Measurements from ENCODE around the gene TENM3. TPM values are rescaled to one million over a fixed set of nuclear protein-coding genes. Genes with fewer than 3 reads are reported as not detected.

TENM3 gene
- total RNA-seq, 1 experiment from 2014 or later = not detected

DNA sequence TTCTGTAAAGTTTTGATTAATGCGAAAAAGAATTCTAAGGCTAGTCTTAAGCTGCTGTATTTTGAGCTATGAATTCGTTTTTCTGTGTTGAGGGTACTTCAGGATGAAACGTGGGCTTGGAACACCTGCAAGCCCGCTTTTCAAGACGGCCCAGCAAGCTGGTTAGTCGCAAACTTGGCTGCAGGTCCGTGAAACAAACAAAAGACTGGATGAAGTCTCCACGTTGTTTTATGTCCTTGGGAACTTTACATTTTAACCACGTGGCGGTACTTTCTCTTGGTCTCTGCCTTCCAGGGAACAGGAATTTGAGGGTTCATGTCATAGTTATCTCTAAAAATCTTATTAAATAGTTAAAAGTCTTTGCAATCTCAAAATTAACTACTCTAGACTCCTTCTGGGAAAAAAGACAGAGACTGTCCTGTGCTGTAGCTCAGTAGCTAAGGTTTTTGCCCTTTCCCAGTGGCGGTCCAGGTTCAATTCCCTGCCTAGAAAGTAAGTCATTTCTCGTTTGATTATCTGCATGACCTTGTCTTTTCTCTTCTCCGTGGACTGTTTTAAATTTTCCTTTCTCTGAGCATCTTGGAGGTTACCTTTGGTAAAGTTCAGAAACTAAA lies 21.0 kb downstream of the TENM3 start:
- Histone ChIP-seq H3K27me3 (ENCODE audit: insufficient read depth, low read depth) (peaks cover 16% of the 10 kb centered on the region), H3K9me3 (ENCODE audit: insufficient read depth, low read depth) (no peaks in the 10 kb centered on the region), H3F3A (ENCODE audit: insufficient read depth, low read depth) (no peaks in the 10 kb centered on the region), H4K20me1 (ENCODE audit: insufficient read depth) (no peaks in the 10 kb centered on the region), H3K4me1 (replicated peaks; ENCODE audit: insufficient read depth) (no peaks in the 10 kb centered on the region), H3K27ac (no peak overlapping the region), H3K36me3 (ENCODE audit: low read depth) (no peaks in the 10 kb centered on the region), H3K4me2 (no peak overlapping the region), H3K9me2 (ENCODE audit: insufficient read depth) (no peaks in the 10 kb centered on the region), H2AFZ (no peak overlapping the region), H3K4me3 (no peak overlapping the region), H3K79me2 (ENCODE audit: low read depth) (no peaks in the 10 kb centered on the region)
- TF ChIP-seq EZH2 (IDR thresholded peaks at IDR 0.05; ENCODE audit: low read depth) = no peak
- TF ChIP-seq, protein P1, sequence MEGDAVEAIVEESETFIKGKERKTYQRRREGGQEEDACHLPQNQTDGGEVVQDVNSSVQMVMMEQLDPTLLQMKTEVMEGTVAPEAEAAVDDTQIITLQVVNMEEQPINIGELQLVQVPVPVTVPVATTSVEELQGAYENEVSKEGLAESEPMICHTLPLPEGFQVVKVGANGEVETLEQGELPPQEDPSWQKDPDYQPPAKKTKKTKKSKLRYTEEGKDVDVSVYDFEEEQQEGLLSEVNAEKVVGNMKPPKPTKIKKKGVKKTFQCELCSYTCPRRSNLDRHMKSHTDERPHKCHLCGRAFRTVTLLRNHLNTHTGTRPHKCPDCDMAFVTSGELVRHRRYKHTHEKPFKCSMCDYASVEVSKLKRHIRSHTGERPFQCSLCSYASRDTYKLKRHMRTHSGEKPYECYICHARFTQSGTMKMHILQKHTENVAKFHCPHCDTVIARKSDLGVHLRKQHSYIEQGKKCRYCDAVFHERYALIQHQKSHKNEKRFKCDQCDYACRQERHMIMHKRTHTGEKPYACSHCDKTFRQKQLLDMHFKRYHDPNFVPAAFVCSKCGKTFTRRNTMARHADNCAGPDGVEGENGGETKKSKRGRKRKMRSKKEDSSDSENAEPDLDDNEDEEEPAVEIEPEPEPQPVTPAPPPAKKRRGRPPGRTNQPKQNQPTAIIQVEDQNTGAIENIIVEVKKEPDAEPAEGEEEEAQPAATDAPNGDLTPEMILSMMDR (conservative IDR thresholded peaks at IDR 0.05) = no peak
- intact Hi-C loops (cut with micrococcal nuclease; ENCODE audit: unreplicated experiment) = no loop called here
- no peak for DNase-seq
- POLR2A ChIA-PET (ENCODE audit: unreplicated experiment) = interaction anchor here (0.6 kb wide), 1 partner anchor 677 kb away, joined by 6 read pairs; no protein-coding TSS in a partner anchor
- no TSS peak for BruUV-seq (replicated peaks)
- CTCF ChIA-PET = no interaction called here

DNA sequence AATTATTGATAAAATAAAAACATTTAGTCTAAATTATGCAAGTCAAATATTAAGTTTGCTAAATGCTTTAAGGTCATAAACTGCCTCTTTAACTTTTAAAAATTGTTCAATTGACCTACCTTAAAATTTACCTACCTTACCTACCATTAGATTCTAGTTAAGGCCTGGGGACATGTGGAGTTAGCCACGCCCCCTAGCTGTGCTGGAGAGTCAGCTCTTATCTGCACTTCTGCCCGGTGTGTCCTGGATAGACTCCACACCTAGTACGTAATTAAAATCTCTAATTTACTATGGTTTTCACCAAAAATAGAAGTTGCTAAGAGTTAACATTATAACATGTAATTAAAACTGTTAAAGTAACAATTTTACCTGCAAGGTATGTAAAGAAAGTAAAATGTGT lies 22.7 kb downstream of the TENM3 start:
- no peaks in the 10 kb centered on the region for H3K9me2 ChIP-seq (ENCODE audit: insufficient read depth)
- H3K36me3 ChIP-seq (ENCODE audit: low read depth) = no peaks in the 10 kb centered on the region
- no peaks in the 10 kb centered on the region for H3K4me1 ChIP-seq (replicated peaks; ENCODE audit: insufficient read depth)
- CTCF ChIA-PET = no interaction called here
- POLR2A ChIA-PET (ENCODE audit: unreplicated experiment) = no interaction called here
- DNase-seq = no peak
- H4K20me1 ChIP-seq (ENCODE audit: insufficient read depth) = no peaks in the 10 kb centered on the region
- H3K27me3 ChIP-seq (ENCODE audit: insufficient read depth, low read depth) = peaks cover 16% of the 10 kb centered on the region
- no peak overlapping the region for H3K4me2 ChIP-seq
- no peak overlapping the region for H3K4me3 ChIP-seq
- H3K27ac ChIP-seq = no peak overlapping the region
- no peaks in the 10 kb centered on the region for H3F3A ChIP-seq (ENCODE audit: insufficient read depth, low read depth)
- no peak overlapping the region for H2AFZ ChIP-seq
- BruUV-seq (replicated peaks) = no TSS peak
- intact Hi-C loops (cut with micrococcal nuclease; ENCODE audit: unreplicated experiment) = no loop called here
- no peaks in the 10 kb centered on the region for H3K9me3 ChIP-seq (ENCODE audit: insufficient read depth, low read depth)
- no peaks in the 10 kb centered on the region for H3K79me2 ChIP-seq (ENCODE audit: low read depth)
- TF ChIP-seq EZH2 (IDR thresholded peaks at IDR 0.05; ENCODE audit: low read depth) = no peak
- TF ChIP-seq, protein P1 (conservative IDR thresholded peaks at IDR 0.05) = no peak

DNA sequence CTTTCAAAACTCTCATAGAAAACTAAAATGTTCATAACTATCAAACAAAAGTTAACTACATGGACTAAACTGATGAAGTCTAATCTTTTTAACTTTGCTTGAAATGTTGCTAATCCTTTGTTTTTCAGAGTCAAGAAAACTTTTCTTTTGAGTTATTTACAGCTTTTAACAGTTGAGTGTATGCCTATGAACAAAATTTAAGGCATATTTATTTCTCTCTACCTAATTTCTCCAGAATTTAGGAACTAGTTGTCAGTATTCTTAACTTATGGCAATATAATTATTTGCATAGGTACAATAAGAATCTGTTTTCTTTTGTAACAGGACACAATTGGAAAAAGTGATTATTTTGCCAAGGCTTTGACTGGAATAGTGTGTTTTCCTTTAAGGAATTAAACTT lies 23.8 kb downstream of the TENM3 start:
- ChIA-PET POLR2A (ENCODE audit: unreplicated experiment) (no interaction called here), CTCF (no interaction called here)
- no peaks in the 10 kb centered on the region for H3K79me2 ChIP-seq (ENCODE audit: low read depth)
- no peaks in the 10 kb centered on the region for H3K36me3 ChIP-seq (ENCODE audit: low read depth)
- no peaks in the 10 kb centered on the region for H3K9me2 ChIP-seq (ENCODE audit: insufficient read depth)
- peaks cover 21% of the 10 kb centered on the region; the same call in 1 of the 2 replicates for H3K27me3 ChIP-seq (ENCODE audit: insufficient read depth, low read depth)
- H3K4me3 ChIP-seq = no peak overlapping the region
- H3K9me3 ChIP-seq (ENCODE audit: insufficient read depth, low read depth) = no peaks in the 10 kb centered on the region
- no peaks in the 10 kb centered on the region for H3F3A ChIP-seq (ENCODE audit: insufficient read depth, low read depth)
- no TSS peak for BruUV-seq (replicated peaks)
- TF ChIP-seq, protein P1 (conservative IDR thresholded peaks at IDR 0.05) = no peak
- no peak for TF ChIP-seq EZH2 (IDR thresholded peaks at IDR 0.05; ENCODE audit: low read depth)
- H3K4me1 ChIP-seq (replicated peaks; ENCODE audit: insufficient read depth) = no peaks in the 10 kb centered on the region
- no peak overlapping the region for H2AFZ ChIP-seq
- no peak overlapping the region for H3K27ac ChIP-seq
- intact Hi-C loops (cut with micrococcal nuclease; ENCODE audit: unreplicated experiment) = no loop called here
- H3K4me2 ChIP-seq = no peak overlapping the region
- DNase-seq = no peak
- no peaks in the 10 kb centered on the region for H4K20me1 ChIP-seq (ENCODE audit: insufficient read depth)
